Activated CD4-positive, alpha-beta T cell treated with anti-CD3 and anti-CD28 coated beads for 1 hour (primary cell): ENCODE data around the gene PRRC2B.

Source experiments
- DNase-seq: peaks from one replicate; pipeline ENCODE4 v3.0.0-alpha.2; 2020

PRRC2B gene

DNA sequence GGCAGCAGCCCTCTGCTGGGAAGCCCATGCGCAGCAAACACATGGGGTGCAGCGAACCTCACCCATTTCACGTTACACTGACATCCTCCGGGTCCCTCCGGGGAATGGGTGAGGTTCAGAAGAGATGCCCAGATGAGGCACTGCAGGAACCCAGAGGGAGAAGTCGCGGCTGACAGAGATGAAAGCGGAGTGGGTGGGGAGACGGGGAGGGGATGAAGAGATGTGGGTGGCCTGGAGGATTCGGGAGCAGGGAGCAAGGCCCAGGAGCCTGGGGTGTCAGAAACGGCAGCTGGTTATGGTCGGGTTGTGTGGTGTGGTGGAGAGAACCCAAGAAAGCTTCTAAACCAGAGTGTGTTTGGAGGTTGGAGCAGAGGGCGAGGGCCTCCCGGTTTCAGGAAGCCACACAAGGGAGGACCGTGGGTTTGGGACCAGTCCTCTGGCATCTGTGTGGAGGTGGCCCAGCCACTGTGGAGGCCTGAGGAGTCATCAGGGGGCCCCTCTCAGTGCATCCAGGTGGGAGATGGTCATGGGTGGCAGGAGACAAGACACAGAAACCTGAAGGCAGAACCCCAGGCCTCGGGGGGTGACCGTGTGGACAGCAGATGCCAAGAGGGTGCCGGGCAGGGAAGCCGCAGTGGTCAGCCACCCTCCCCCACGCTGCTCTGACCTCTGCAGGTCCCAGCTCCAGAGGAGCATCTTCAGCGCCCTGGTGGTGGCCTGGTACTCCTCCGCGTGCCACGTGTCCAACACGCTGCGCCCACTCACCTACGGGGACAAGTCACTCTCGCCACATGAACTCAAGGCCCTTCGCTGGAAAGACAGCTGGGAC, 128.6 kb downstream of the PRRC2B start:
- DNase-seq: no peak

DNA sequence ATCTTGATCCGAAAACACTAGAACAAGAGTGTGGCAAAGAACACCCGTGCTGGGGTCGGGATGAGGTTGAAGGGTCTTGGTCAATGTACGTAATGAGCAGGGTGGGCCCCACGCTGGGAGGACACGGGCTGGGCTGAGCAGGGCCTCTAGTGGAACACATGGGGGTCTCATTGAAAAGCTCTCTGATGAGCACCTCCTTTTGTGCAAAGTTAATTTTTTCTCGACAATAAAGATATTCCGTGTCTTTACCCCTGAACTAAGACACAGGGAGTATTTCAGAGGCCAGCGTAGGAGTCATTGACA, 129.2 kb downstream of the PRRC2B start:
- DNase-seq: no peak

- DNase-seq: no peak
These were observed 129.9 kb downstream of the PRRC2B start for GRCh38 chr9:131523451-131524435.

GRCh38 chr9:131524665-131525315, 130.9 kb downstream of the PRRC2B start:
- DNase-seq: no peak

DNA sequence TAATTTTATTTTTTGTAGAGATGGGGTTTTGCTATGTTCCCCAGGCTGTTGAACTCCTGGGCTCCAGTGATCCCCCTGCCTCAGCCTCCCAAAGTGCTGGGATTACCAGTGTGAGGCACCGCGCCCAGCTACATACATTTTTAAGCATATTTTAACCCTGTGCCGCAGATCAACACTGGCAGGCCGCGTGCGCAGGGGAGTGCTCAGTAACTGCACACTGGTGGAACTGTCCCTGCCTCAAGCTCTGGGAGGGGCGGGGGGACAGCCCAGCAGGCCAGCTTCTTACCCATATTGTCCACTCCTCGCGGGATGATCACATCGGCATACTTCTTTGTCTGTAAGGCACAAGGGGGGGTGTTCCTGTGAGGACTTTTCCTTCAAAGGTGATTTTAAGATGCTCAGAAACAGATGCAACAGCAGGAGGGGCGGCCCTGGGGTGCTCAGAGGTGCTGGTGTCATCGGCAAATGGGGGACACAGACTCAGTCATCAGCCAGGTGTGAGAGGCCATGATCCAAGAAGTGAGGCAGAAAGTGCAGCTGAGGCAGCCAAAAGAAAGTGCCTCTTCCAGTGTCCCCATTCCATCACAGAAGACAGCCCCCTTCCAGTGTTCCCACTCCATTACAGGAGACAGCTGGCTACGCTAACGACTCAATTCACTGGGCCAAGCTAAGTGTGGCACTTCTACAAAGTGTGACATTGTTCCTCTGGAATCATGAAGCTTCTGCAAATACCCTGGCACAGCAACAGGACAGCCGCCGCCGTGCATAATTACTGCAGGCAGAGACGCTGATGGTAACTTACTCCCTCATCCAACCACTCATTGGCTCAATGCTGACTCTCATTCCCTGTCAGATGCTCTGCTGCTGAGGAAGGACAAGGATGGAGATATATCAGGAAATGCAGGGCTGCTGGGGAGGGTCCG, 132.0 kb downstream of the PRRC2B start:
- no peak for DNase-seq

DNA sequence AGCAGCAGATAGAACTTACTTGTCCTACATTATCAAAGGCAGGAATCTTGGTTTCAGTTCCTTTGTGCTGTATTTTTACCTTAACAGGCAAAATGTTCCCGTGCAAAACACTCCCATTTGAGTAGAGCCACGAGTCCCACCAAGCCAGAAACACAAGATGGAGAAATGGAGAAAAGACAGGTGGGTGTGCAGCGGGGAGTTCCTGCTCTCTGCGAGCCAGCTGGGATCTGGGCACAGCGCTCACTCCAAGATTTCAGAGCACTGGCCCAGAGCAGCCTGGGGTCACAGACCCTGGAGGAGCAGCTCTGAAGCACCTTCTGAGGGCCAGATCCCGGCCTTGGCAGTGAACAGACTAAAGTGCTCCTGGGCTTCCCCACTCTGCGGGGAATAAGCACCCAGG, 134.3 kb downstream of the PRRC2B start:
- DNase-seq: no peak

DNA sequence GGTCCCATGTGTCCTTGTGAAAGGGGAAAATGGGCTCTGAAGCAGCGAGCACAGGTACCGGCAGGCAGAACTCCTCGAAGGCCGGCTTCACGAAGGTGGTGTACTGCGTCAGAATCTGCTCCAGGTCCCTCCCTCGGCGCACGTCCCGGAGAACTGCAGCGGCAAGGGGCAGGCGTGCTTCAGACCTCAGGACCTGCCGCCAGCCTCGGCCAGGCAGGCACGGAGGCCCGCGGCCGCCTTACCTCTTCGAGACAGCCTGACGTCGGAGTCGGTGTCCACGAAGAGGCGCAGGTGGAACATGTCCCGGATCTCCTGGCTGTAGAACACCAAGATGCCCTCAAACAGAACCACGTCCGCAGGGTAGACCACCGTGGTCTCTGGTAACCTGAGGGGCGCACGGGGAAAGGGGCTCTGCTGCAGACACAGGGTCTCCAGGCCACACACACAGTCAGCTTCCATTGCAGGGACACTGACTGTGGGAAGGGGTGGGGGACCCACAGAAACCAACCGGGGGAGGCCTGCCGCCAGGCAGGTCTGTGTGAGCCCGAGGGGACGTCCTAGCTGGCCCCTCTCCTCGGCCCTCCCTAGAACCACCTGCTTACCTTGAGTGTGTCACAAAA, 135.1 kb downstream of the PRRC2B start:
- DNase-seq: no peak

GRCh38 chr9:131529597-131530545, 136.0 kb downstream of the PRRC2B start:
- no peak for DNase-seq

- DNase-seq: no peak
These were observed 136.6 kb downstream of the PRRC2B start for GRCh38 chr9:131530546-131530919.

GRCh38 chr9:131530920-131531832, 137.3 kb downstream of the PRRC2B start, which contains the start of gene UCK1:
UCK1 (minus strand) TSS chr9:131531263; CDS start chr9:131531174, 89 bp downstream.
- DNase-seq: peak; percentile 65

DNA sequence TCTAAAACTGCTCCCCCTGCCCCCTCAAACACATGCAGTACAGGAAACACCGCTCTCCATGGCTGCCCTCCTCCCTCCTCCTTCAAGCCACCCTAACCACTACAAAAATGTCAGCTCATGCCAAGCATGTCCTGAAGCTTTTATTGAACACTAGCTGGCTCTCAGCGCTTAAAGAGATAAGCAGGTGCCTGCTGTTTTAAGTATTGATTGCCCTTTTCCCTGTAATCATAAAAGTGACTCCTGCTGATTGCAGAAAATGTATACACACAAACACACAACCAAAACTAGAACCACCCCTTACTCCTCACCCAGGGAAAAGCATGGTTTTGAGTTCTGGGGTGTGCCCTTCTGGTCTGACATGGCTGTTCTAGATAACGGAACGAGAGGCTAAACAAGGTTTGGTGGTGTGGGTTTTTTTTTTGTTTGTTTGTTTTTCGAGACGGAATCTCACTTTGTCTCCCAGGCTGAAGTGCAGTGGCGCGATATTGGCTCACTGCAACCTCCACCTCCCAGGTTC, 140.9 kb downstream of the PRRC2B start:
- no peak for DNase-seq

- DNase-seq: no peak
These were observed 144.1 kb downstream of the PRRC2B start for GRCh38 chr9:131537946-131538345.

DNA sequence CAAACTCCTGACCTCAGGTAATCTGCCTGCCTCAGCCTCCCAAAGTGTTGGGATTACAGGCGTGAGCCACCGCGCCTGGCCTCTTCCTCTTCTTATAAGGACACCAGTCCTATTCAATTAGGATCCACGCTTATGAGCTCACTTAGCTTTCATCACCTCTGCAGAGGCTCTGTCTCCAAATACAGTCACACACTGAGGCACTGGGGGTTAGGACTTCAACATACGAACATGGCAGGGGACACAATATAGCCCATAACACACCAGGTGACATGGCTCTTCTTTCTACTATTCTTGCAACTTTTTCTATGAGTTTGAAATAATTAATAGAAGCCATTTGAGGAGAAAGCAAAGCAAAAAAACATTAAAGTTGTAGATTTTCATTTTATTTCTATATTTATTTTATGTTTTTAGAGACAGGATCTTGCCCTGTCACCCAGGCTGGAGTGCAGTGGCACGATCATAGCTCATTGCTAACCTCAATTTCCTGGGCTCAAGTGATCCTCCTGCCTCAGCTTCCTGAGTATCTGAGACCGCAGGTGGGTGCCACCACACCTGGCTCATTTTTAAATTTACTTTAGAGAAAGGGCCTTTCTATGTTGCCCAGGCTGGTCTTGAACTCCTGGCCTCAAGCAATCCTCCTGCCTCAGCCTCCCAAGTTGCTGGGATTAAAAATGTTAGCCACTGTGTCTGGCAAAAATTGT, 145.5 kb downstream of the PRRC2B start:
- no peak for DNase-seq

GRCh38 chr9:131543141-131543540, 149.3 kb downstream of the PRRC2B start:
- DNase-seq: no peak

DNA sequence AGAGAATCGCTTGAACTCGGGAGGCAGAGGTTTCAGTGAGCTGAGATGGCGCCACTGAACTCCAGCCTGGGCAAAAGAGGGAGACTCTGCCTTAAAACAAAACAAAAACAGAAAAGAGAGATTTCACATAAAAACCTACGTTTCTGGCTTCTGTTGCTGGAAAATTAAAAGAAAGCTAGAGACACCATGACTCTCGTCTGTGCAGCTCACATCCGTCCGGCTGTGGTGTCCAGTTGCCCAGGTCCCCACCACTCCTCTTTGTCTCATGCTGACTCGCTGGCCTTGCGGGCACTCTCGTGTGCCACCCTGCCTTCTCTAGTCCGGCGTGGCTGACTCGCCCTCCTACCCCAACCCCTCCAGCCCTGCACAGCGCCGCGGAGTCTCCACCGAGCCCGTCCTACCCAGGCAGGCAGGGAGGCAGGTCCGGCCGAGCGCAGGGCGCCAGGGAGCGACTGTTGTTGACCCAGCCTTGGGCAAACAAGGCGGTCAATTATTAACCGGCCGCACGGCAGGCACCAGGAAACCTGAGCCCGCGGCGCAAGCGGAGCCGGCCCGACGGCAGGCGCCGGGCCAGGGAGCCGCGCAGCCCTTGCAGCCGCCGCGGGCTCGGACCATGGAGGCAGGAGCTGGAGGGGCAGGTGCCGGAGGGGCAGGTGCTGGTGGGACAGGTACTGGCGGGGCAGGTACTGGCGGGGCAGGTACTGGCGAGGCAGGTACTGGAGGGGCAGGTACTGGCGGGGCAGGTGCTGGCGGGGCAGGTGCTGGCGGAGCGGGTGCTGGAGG, 151.3 kb downstream of the PRRC2B start, which contains the start of gene PRRT1B:
Gene PRRT1B, plus strand, starts transcription at position 521 of the 783 bp plus-strand sequence. Its CDS starts 93 bp downstream, at position 614.
- no peak for DNase-seq

GRCh38 chr9:131545786-131546335, 152.0 kb downstream of the PRRC2B start:
- DNase-seq: no peak
